Measurements from ENCODE around the gene ALG14.

ALG14 gene

GRCh38 chr1:94976971-94977548 lies 95.7 kb downstream of the ALG14 start:
- no peaks in the 10 kb centered on the region for H3K9me3 ChIP-seq (ENCODE audit: control insufficient read depth, low read length)
- H3K4me1 ChIP-seq (ENCODE audit: control insufficient read depth, insufficient read depth, low read length), result no peaks in the 10 kb centered on the region
- no peaks in the 10 kb centered on the region for H3K27me3 ChIP-seq (ENCODE audit: control insufficient read depth, insufficient read depth, low read length, poor library complexity, severe bottlenecking)
- 93 to 94% methylated on average over 6 of the region's 6 CpGs for WGBS, 2 experiments
- no peak overlapping the region for H3K27ac ChIP-seq (ENCODE audit: insufficient read depth, low read depth, low read length, poor library complexity, severe bottlenecking)
- no peaks in the 10 kb centered on the region for H3K36me3 ChIP-seq (ENCODE audit: control insufficient read depth, insufficient read depth, low read length)
- no peak overlapping the region for H3K4me3 ChIP-seq (ENCODE audit: insufficient read depth, low read depth, low read length)

- Histone ChIP-seq H3K36me3 (ENCODE audit: control insufficient read depth, insufficient read depth, low read length) (no peaks in the 10 kb centered on the region), H3K4me1 (ENCODE audit: control insufficient read depth, insufficient read depth, low read length) (peaks cover 7% of the 10 kb centered on the region), H3K9me3 (ENCODE audit: control insufficient read depth, low read length) (no peaks in the 10 kb centered on the region), H3K27me3 (ENCODE audit: control insufficient read depth, insufficient read depth, low read length, poor library complexity, severe bottlenecking) (no peaks in the 10 kb centered on the region), H3K4me3 (ENCODE audit: insufficient read depth, low read depth, low read length) (no peak overlapping the region), H3K27ac (ENCODE audit: insufficient read depth, low read depth, low read length, poor library complexity, severe bottlenecking) (no peak overlapping the region)
- 83 to 86% methylated on average over 1 of the region's 1 CpG for WGBS, 2 experiments
Measured at GRCh38 chr1:94974824-94975223, 97.9 kb downstream of the ALG14 start.

DNA sequence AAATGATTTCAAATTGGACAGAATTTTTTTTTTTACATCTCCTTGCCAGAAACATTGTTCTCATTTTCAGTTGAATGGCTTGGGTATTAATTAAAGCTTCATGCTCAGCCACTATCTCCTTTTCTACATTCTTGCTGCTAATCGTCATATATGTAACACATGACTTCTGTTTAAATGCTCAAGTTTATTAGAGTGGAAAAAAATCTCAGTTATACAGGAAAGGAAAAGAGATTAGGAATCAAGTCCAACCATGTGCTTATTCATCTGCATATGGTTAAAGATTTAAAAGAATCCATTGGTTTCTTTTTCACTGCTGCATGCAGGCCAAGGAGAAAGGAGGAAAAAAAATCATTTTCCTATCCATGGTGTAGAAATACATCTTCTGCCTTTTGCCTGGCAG lies 98.5 kb downstream of the ALG14 start:
- Histone ChIP-seq H3K4me1 (ENCODE audit: control insufficient read depth, insufficient read depth, low read length) (peaks cover 7% of the 10 kb centered on the region), H3K27me3 (ENCODE audit: control insufficient read depth, insufficient read depth, low read length, poor library complexity, severe bottlenecking) (no peaks in the 10 kb centered on the region), H3K9me3 (ENCODE audit: control insufficient read depth, low read length) (no peaks in the 10 kb centered on the region), H3K36me3 (ENCODE audit: control insufficient read depth, insufficient read depth, low read length) (no peaks in the 10 kb centered on the region), H3K27ac (ENCODE audit: insufficient read depth, low read depth, low read length, poor library complexity, severe bottlenecking) (no peak overlapping the region), H3K4me3 (ENCODE audit: insufficient read depth, low read depth, low read length) (no peak overlapping the region)
- 100% methylated on average over 1 of the region's 1 CpG; no CpG with 5 or more reads in 1 of the 2 experiments for WGBS, 2 experiments

DNA sequence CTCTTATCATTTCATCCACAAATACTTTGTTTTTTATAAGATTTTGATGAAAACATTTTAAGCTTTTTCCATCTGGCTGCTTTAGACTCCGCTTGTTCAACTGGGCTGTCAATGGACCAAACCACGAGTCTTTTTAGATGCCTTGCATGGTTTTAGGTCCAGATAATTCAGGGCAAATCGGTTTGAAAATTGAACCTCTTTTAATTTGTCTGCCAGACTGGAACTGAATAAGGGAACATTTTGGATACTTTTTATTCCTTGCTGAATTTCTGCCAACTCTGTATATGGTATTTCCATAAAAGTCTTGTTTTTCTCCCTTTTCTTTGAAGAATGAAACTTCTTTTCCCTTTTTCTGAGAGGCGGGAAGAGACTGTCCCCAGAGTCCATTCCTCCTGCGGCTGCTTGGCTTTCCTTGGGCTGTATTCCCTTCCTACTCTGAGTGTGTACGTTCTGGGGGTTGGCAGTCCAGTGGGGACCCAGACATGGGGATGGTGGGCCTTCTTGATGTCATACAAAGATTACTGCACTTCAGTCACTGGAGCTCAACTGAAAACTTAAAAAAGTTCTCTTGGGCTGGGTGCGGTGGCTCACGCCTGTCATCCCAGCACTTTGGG lies 99.3 kb downstream of the ALG14 start:
- Histone ChIP-seq H3K27ac (ENCODE audit: insufficient read depth, low read depth, low read length, poor library complexity, severe bottlenecking) (no peak overlapping the region), H3K27me3 (ENCODE audit: control insufficient read depth, insufficient read depth, low read length, poor library complexity, severe bottlenecking) (no peaks in the 10 kb centered on the region), H3K36me3 (ENCODE audit: control insufficient read depth, insufficient read depth, low read length) (no peaks in the 10 kb centered on the region), H3K9me3 (ENCODE audit: control insufficient read depth, low read length) (no peaks in the 10 kb centered on the region), H3K4me1 (ENCODE audit: control insufficient read depth, insufficient read depth, low read length) (peaks cover 7% of the 10 kb centered on the region), H3K4me3 (ENCODE audit: insufficient read depth, low read depth, low read length) (no peak overlapping the region)
- WGBS, 2 experiments, result 94 to 96% methylated on average over 8 of the region's 8 CpGs

- Histone ChIP-seq H3K27me3 (ENCODE audit: control insufficient read depth, insufficient read depth, low read length, poor library complexity, severe bottlenecking) (no peaks in the 10 kb centered on the region), H3K4me3 (ENCODE audit: insufficient read depth, low read depth, low read length) (no peak overlapping the region), H3K36me3 (ENCODE audit: control insufficient read depth, insufficient read depth, low read length) (no peaks in the 10 kb centered on the region), H3K4me1 (ENCODE audit: control insufficient read depth, insufficient read depth, low read length) (peaks cover 7% of the 10 kb centered on the region), H3K27ac (ENCODE audit: insufficient read depth, low read depth, low read length, poor library complexity, severe bottlenecking) (no peak overlapping the region), H3K9me3 (ENCODE audit: control insufficient read depth, low read length) (no peaks in the 10 kb centered on the region)
- 91 to 95% methylated on average over 6 of the region's 6 CpGs for WGBS, 2 experiments
Measured at GRCh38 chr1:94971491-94971924, 101.2 kb downstream of the ALG14 start.

DNA sequence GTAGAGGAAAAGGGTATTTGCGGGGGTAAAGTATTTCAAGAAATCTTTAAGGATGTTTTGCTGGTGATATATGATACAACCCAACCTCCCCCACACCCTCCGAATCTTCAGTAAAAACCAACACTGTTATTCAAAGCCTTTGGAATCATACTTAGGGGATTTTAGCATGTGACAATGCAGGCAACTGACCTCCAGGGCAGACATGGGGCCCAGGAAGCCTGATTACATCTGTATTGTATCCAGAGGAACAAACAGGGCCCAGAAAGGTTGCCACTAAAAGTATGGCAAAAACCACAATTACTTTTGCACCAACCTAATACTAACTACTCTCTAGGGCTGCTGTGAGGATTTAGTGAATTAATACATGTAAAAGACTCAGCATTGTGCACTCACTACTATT lies 102.0 kb downstream of the ALG14 start:
- Histone ChIP-seq H3K4me3 (ENCODE audit: insufficient read depth, low read depth, low read length) (no peak overlapping the region), H3K4me1 (ENCODE audit: control insufficient read depth, insufficient read depth, low read length) (peaks cover 7% of the 10 kb centered on the region), H3K36me3 (ENCODE audit: control insufficient read depth, insufficient read depth, low read length) (no peaks in the 10 kb centered on the region), H3K27ac (ENCODE audit: insufficient read depth, low read depth, low read length, poor library complexity, severe bottlenecking) (no peak overlapping the region), H3K27me3 (ENCODE audit: control insufficient read depth, insufficient read depth, low read length, poor library complexity, severe bottlenecking) (no peaks in the 10 kb centered on the region), H3K9me3 (ENCODE audit: control insufficient read depth, low read length) (no peaks in the 10 kb centered on the region)
- 20 to 54% methylated on average over 1 to 2 of the region's 2 CpGs for WGBS, 2 experiments

GRCh38 chr1:94969137-94969536 lies 103.6 kb downstream of the ALG14 start:
- WGBS, 2 experiments, result 93 to 96% methylated on average over 6 of the region's 6 CpGs
- Histone ChIP-seq H3K9me3 (ENCODE audit: control insufficient read depth, low read length) (no peaks in the 10 kb centered on the region), H3K36me3 (ENCODE audit: control insufficient read depth, insufficient read depth, low read length) (no peaks in the 10 kb centered on the region), H3K4me3 (ENCODE audit: insufficient read depth, low read depth, low read length) (no peak overlapping the region), H3K27me3 (ENCODE audit: control insufficient read depth, insufficient read depth, low read length, poor library complexity, severe bottlenecking) (no peaks in the 10 kb centered on the region), H3K27ac (ENCODE audit: insufficient read depth, low read depth, low read length, poor library complexity, severe bottlenecking) (no peak overlapping the region), H3K4me1 (ENCODE audit: control insufficient read depth, insufficient read depth, low read length) (peaks cover 7% of the 10 kb centered on the region)

- Histone ChIP-seq H3K27me3 (ENCODE audit: control insufficient read depth, insufficient read depth, low read length, poor library complexity, severe bottlenecking) (no peaks in the 10 kb centered on the region), H3K4me1 (ENCODE audit: control insufficient read depth, insufficient read depth, low read length) (peaks cover 2% of the 10 kb centered on the region), H3K4me3 (ENCODE audit: insufficient read depth, low read depth, low read length) (no peak overlapping the region), H3K36me3 (ENCODE audit: control insufficient read depth, insufficient read depth, low read length) (no peaks in the 10 kb centered on the region), H3K27ac (ENCODE audit: insufficient read depth, low read depth, low read length, poor library complexity, severe bottlenecking) (no peak overlapping the region), H3K9me3 (ENCODE audit: control insufficient read depth, low read length) (no peaks in the 10 kb centered on the region)
- WGBS, 2 experiments, result no CpG with 5 or more reads among the region's 1 CpG
Measured at GRCh38 chr1:94966033-94966432, 106.7 kb downstream of the ALG14 start.

DNA sequence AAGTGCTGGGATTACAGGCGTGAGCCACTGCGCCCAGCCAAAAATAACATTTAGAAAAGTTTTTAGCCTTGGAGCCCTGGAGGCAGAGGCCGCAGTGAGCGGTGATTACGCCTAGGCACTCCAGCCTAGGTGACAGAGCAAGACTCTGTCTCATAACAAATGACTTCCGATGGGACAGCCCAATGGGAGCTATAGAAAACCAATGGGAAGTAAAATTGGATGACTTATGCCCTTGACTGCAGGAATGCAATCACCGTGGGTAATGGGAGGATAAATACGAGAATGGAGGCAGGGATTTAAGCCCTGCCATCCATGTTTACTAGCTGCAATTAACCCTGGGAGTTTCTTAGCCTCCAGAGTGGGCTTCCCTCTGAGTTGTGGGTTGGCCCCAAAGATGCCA lies 108.9 kb downstream of the ALG14 start:
- H3K36me3 ChIP-seq (ENCODE audit: control insufficient read depth, insufficient read depth, low read length), result no peaks in the 10 kb centered on the region
- no peak overlapping the region for H3K4me3 ChIP-seq (ENCODE audit: insufficient read depth, low read depth, low read length)
- no peaks in the 10 kb centered on the region for H3K27me3 ChIP-seq (ENCODE audit: control insufficient read depth, insufficient read depth, low read length, poor library complexity, severe bottlenecking)
- H3K4me1 ChIP-seq (ENCODE audit: control insufficient read depth, insufficient read depth, low read length), result no peaks in the 10 kb centered on the region
- no peaks in the 10 kb centered on the region for H3K9me3 ChIP-seq (ENCODE audit: control insufficient read depth, low read length)
- no peak overlapping the region for H3K27ac ChIP-seq (ENCODE audit: insufficient read depth, low read depth, low read length, poor library complexity, severe bottlenecking)
- 80 to 82% methylated on average over 8 of the region's 8 CpGs for WGBS, 2 experiments

DNA sequence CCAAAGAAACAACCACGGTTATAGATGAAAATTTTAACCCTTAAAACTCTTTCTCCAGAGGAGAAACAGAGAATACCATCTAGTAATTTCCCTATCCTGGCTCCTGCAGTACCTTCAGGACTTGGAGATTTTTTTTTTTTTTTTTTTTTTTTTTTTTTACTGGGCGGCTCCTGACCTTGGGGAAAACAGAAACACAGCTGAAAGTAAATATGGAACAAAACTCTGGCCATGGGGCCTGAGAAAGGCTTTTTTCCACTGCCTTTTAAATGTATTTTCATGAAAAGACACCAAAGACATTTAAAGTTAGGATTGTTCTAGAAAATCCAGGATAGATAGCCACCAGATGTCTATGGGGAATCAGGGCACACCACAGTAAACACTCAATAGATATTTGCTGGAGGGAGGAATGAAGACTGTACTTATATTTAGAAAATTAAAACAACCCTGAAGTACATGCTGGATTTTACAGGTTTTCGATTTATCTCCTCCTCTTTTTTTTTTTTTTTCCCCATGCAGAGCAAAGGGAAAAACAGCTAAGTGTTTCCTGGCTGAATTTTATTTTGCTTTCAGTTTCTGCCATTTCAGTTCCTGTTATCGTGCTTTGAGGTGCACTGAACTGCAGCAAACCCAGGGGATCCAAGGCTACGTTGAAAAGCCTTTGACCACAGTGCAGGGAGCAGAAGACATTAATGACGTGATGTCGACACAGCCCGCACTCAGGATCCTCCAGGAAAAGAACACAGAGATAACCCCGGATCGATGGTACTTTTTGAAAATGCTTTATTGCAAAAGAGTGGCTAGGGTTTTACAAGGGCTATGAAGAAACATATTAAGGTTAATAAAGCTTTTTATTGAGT lies 110.1 kb downstream of the ALG14 start:
- WGBS, 2 experiments, result 91 to 93% methylated on average over 9 to 10 of the region's 10 CpGs
- no peak overlapping the region for H3K27ac ChIP-seq (ENCODE audit: insufficient read depth, low read depth, low read length, poor library complexity, severe bottlenecking)
- H3K36me3 ChIP-seq (ENCODE audit: control insufficient read depth, insufficient read depth, low read length), result no peaks in the 10 kb centered on the region
- H3K27me3 ChIP-seq (ENCODE audit: control insufficient read depth, insufficient read depth, low read length, poor library complexity, severe bottlenecking), result no peaks in the 10 kb centered on the region
- no peaks in the 10 kb centered on the region for H3K4me1 ChIP-seq (ENCODE audit: control insufficient read depth, insufficient read depth, low read length)
- no peaks in the 10 kb centered on the region for H3K9me3 ChIP-seq (ENCODE audit: control insufficient read depth, low read length)
- no peak overlapping the region for H3K4me3 ChIP-seq (ENCODE audit: insufficient read depth, low read depth, low read length)
